Osteocyte (in vitro differentiated cells): ENCODE results near the gene NELFB. TPM values are rescaled to one million over a fixed set of nuclear protein-coding genes. Genes with fewer than 3 reads are reported as not detected.
"Not testable (repeated sequence)": the region's sequence is repeated elsewhere in the genome, so short reads cannot be mapped to it uniquely, and the experiment has no call there.

Experiments
- DNase-seq: peaks from one replicate; pipeline ENCODE4 v3.0.0; 2021; ENCODE audit warnings: mixed read lengths; ENCODE audit not compliant: unreplicated experiment; ENCODE audit errors: extremely low spot score
- H3K27ac Mint-ChIP-seq: one replicate; pipeline ENCODE4 v1.8.0; 2021; ENCODE audit warnings: mild to moderate bottlenecking, mixed read lengths; ENCODE audit not compliant: unreplicated experiment
- H3K27me3 Mint-ChIP-seq: one replicate; pipeline ENCODE4 v1.8.0; 2021; ENCODE audit warnings: mixed read lengths; ENCODE audit not compliant: unreplicated experiment
- H3K36me3 Mint-ChIP-seq: one replicate; pipeline ENCODE4 v1.8.0; 2021; ENCODE audit warnings: mixed read lengths; ENCODE audit not compliant: unreplicated experiment
- H3K4me1 Mint-ChIP-seq: one replicate; pipeline ENCODE4 v1.8.0; 2021; ENCODE audit warnings: mixed read lengths; ENCODE audit not compliant: unreplicated experiment
- H3K4me3 Mint-ChIP-seq: one replicate; pipeline ENCODE4 v1.8.0; 2021; ENCODE audit warnings: mild to moderate bottlenecking, moderate library complexity, mixed read lengths; ENCODE audit not compliant: unreplicated experiment
- H3K9me3 Mint-ChIP-seq: one replicate; pipeline ENCODE4 v1.8.0; 2021; ENCODE audit warnings: mixed read lengths; ENCODE audit not compliant: unreplicated experiment
- CTCF ChIP-seq: fragments of 200-600 bp; sonication (generic); IDR thresholded peaks from 2 replicates; pipeline ENCODE4 v1.5.0; 2021; ENCODE audit warnings: antibody characterized with exemption, mild to moderate bottlenecking, moderate library complexity
- total RNA-seq: library from RNA; stranded (reverse); gene quantifications from 2 replicates; pipeline ENCODE4 v1.2.1, GENCODE V29; 2021

NELFB gene
- total RNA-seq, 1 donor from 2014 or later, result 54.1 TPM

- DNase-seq, result peak; percentile 100
- Mint-ChIP-seq H3K4me1 (peaks cover 31% of the 10 kb centered on the region), H3K27ac (peak within 1 kb of the TSS; percentile 88)
Measured at GRCh38 chr9:137240841-137241489, 14.2 kb upstream of the NELFB start, which contains the start of gene TUBB4B. TUBB4B (plus strand) TSS chr9:137241287; CDS start chr9:137241361, 74 bp downstream.

GRCh38 chr9:137241490-137242268, 13.4 kb upstream of the NELFB start:
- H3K4me1 Mint-ChIP-seq, result peaks cover 31% of the 10 kb centered on the region
- no peaks in the 10 kb centered on the region for H3K27me3 Mint-ChIP-seq
- no peak for TF ChIP-seq CTCF
- peaks cover 9% of the 10 kb centered on the region for H3K36me3 Mint-ChIP-seq
- peak overlapping the region; percentile 57 for H3K27ac Mint-ChIP-seq
- H3K4me3 Mint-ChIP-seq, result peak overlapping the region; percentile 76
- H3K9me3 Mint-ChIP-seq, result no peaks in the 10 kb centered on the region
- no peak for DNase-seq

More at GRCh38 chr9:137240841-137241489, 14.2 kb upstream of the NELFB start, which contains the start of gene TUBB4B:
- peak within 1 kb of the TSS; percentile 81 for H3K4me3 Mint-ChIP-seq
- peaks cover 9% of the 10 kb centered on the region for H3K36me3 Mint-ChIP-seq
- no peaks in the 10 kb centered on the region for H3K27me3 Mint-ChIP-seq
- no peaks in the 10 kb centered on the region for H3K9me3 Mint-ChIP-seq
- TF ChIP-seq CTCF, result no peak

GRCh38 chr9:137242269-137243203, 12.6 kb upstream of the NELFB start:
- no peak for DNase-seq
- H3K4me3 Mint-ChIP-seq, result peak overlapping the region; percentile 76
- no peaks in the 10 kb centered on the region for H3K9me3 Mint-ChIP-seq
- peaks cover 33% of the 10 kb centered on the region for H3K4me1 Mint-ChIP-seq
- H3K27me3 Mint-ChIP-seq, result no peaks in the 10 kb centered on the region
- no peak for TF ChIP-seq CTCF
- peak overlapping the region; percentile 57 for H3K27ac Mint-ChIP-seq
- H3K36me3 Mint-ChIP-seq, result peaks cover 9% of the 10 kb centered on the region

- not testable (repeated sequence) for DNase-seq, H3K27me3 Mint-ChIP-seq, H3K27ac Mint-ChIP-seq, H3K9me3 Mint-ChIP-seq, H3K36me3 Mint-ChIP-seq, H3K4me3 Mint-ChIP-seq
- peaks cover 33% of the 10 kb centered on the region for H3K4me1 Mint-ChIP-seq
Measured at GRCh38 chr9:137243266-137243625, 11.9 kb upstream of the NELFB start.

GRCh38 chr9:137243626-137244485, 11.3 kb upstream of the NELFB start:
- peaks cover 30% of the 10 kb centered on the region for H3K4me1 Mint-ChIP-seq
- no peak overlapping the region for H3K4me3 Mint-ChIP-seq
- peaks cover 9% of the 10 kb centered on the region for H3K36me3 Mint-ChIP-seq
- no peak for DNase-seq
- TF ChIP-seq CTCF, result no peak
- no peak overlapping the region for H3K27ac Mint-ChIP-seq
- H3K9me3 Mint-ChIP-seq, result no peaks in the 10 kb centered on the region
- no peaks in the 10 kb centered on the region for H3K27me3 Mint-ChIP-seq
